ENCODE results near the gene DOCK11. TPM values are rescaled to one million over a fixed set of nuclear protein-coding genes. Genes with fewer than 3 reads are reported as not detected.

Gene DOCK11
- polyA plus RNA-seq, 1 donor from 2014 or later, result 37.2 TPM

DNA sequence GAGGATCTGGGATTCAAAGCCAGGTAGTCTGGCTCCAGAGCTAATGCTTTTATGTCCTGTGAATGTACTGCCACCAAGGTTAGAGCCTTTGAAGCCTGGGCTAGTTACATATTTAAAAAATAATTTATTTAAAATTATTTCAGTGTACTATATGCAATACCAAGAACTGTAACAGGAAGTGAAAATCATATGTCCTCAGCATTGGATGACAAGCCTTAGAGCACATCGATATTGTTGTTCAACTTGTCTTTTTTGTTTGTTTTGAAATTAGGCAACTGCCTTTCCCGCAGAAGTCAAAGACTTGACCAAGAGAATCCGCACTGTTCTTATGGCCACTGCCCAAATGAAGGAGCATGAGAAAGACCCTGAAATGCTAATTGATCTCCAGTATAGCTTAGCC lies 158.7 kb downstream of the DOCK11 start:
- H4K20me1 ChIP-seq (ENCODE audit: insufficient read depth), result no peaks in the 10 kb centered on the region
- H2AFZ ChIP-seq (ENCODE audit: low read depth, low read length), result no peak overlapping the region
- no peak for TF ChIP-seq MXI1 (conservative IDR thresholded peaks at IDR 0.05; ENCODE audit: poor library complexity, severe bottlenecking)
- TF ChIP-seq, protein P1, sequence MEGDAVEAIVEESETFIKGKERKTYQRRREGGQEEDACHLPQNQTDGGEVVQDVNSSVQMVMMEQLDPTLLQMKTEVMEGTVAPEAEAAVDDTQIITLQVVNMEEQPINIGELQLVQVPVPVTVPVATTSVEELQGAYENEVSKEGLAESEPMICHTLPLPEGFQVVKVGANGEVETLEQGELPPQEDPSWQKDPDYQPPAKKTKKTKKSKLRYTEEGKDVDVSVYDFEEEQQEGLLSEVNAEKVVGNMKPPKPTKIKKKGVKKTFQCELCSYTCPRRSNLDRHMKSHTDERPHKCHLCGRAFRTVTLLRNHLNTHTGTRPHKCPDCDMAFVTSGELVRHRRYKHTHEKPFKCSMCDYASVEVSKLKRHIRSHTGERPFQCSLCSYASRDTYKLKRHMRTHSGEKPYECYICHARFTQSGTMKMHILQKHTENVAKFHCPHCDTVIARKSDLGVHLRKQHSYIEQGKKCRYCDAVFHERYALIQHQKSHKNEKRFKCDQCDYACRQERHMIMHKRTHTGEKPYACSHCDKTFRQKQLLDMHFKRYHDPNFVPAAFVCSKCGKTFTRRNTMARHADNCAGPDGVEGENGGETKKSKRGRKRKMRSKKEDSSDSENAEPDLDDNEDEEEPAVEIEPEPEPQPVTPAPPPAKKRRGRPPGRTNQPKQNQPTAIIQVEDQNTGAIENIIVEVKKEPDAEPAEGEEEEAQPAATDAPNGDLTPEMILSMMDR (IDR thresholded peaks at IDR 0.05; ENCODE audit: poor library complexity, severe bottlenecking), result no peak
- no peak for TF ChIP-seq EZH2 (IDR thresholded peaks at IDR 0.05; ENCODE audit: borderline replicate concordance, insufficient read depth, low read length, poor library complexity, severe bottlenecking)
- no peak for TF ChIP-seq RAD21 (conservative IDR thresholded peaks at IDR 0.05)
- no peak for TF ChIP-seq SMC3 (conservative IDR thresholded peaks at IDR 0.05; ENCODE audit: poor library complexity)
- TF ChIP-seq, protein P2, sequence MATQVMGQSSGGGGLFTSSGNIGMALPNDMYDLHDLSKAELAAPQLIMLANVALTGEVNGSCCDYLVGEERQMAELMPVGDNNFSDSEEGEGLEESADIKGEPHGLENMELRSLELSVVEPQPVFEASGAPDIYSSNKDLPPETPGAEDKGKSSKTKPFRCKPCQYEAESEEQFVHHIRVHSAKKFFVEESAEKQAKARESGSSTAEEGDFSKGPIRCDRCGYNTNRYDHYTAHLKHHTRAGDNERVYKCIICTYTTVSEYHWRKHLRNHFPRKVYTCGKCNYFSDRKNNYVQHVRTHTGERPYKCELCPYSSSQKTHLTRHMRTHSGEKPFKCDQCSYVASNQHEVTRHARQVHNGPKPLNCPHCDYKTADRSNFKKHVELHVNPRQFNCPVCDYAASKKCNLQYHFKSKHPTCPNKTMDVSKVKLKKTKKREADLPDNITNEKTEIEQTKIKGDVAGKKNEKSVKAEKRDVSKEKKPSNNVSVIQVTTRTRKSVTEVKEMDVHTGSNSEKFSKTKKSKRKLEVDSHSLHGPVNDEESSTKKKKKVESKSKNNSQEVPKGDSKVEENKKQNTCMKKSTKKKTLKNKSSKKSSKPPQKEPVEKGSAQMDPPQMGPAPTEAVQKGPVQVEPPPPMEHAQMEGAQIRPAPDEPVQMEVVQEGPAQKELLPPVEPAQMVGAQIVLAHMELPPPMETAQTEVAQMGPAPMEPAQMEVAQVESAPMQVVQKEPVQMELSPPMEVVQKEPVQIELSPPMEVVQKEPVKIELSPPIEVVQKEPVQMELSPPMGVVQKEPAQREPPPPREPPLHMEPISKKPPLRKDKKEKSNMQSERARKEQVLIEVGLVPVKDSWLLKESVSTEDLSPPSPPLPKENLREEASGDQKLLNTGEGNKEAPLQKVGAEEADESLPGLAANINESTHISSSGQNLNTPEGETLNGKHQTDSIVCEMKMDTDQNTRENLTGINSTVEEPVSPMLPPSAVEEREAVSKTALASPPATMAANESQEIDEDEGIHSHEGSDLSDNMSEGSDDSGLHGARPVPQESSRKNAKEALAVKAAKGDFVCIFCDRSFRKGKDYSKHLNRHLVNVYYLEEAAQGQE (IDR thresholded peaks at IDR 0.05; ENCODE audit: borderline replicate concordance), result no peak
- TF ChIP-seq POLR2AphosphoS5 (IDR thresholded peaks at IDR 0.05), result no peak
- TF ChIP-seq TAF1 (IDR thresholded peaks at IDR 0.05; ENCODE audit: low read depth), result no peak
- no peak for TF ChIP-seq EP300 (conservative IDR thresholded peaks at IDR 0.05; ENCODE audit: poor library complexity, severe bottlenecking)
- no peaks in the 10 kb centered on the region for H3K79me2 ChIP-seq (replicated peaks; ENCODE audit: insufficient read depth, low read length)
- no peaks in the 10 kb centered on the region for H3K36me3 ChIP-seq (ENCODE audit: insufficient read depth, low read length)
- H3K4me2 ChIP-seq (ENCODE audit: low read length), result no peak overlapping the region
- H3K9me3 ChIP-seq (ENCODE audit: low read length), result no peaks in the 10 kb centered on the region
- no peak overlapping the region for H3K27ac ChIP-seq (ENCODE audit: low read length)
- H3K4me3 ChIP-seq (ENCODE audit: low read length), result no peak overlapping the region
- H3F3A ChIP-seq (ENCODE audit: insufficient read depth, low read length, poor library complexity, severe bottlenecking), result no peaks in the 10 kb centered on the region
- no peak overlapping the region for H3K9ac ChIP-seq (ENCODE audit: low read length)
- no peaks in the 10 kb centered on the region for H3K9me2 ChIP-seq (ENCODE audit: insufficient read depth, low read length)
- no peaks in the 10 kb centered on the region for H3K27me3 ChIP-seq (ENCODE audit: insufficient read depth, low read depth, low read length)

DNA sequence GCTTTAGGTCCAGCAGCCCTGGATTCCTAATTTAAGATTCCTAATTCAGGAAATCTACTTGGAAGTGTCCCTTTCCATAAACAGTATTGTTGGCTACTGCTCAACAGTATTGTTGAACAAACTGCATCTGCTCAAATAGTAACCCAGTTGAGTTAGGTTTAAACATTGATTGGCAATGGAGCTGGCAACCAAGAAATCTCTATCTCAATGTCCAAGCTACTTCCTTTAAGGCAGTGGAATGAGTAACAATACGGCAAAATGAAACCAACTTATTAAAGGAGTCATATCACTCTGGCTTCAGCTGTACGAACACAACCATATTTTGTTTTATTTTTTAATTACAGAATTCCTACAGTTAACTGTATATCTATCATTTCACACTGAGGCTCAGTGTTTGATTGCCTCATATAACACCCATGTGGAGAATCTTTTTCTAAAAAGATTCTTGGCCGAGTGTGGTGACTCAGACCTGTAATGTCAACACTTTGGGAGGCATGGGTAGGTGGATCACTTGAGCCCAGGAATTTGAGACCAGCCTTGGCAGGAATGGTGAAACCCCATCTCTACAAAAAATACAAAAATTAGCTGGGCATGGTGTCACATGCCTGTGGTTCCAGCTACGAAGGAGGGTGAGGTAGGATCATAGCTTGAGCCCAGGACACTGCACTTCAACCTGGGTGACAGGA lies 160.1 kb downstream of the DOCK11 start:
- no peaks in the 10 kb centered on the region for H4K20me1 ChIP-seq (ENCODE audit: insufficient read depth)
- TF ChIP-seq TAF1 (IDR thresholded peaks at IDR 0.05; ENCODE audit: low read depth) (no peak), RAD21 (conservative IDR thresholded peaks at IDR 0.05) (no peak), POLR2AphosphoS5 (IDR thresholded peaks at IDR 0.05) (no peak), EP300 (conservative IDR thresholded peaks at IDR 0.05; ENCODE audit: poor library complexity, severe bottlenecking) (no peak), EZH2 (IDR thresholded peaks at IDR 0.05; ENCODE audit: borderline replicate concordance, insufficient read depth, low read length, poor library complexity, severe bottlenecking) (no peak), MXI1 (conservative IDR thresholded peaks at IDR 0.05; ENCODE audit: poor library complexity, severe bottlenecking) (no peak), SMC3 (conservative IDR thresholded peaks at IDR 0.05; ENCODE audit: poor library complexity) (no peak)
- TF ChIP-seq, protein P2 (IDR thresholded peaks at IDR 0.05; ENCODE audit: borderline replicate concordance), result no peak
- TF ChIP-seq, protein P1 (IDR thresholded peaks at IDR 0.05; ENCODE audit: poor library complexity, severe bottlenecking), result no peak
- no peak overlapping the region for H2AFZ ChIP-seq (ENCODE audit: low read depth, low read length)
- no peak overlapping the region for H3K9ac ChIP-seq (ENCODE audit: low read length)
- H3K36me3 ChIP-seq (ENCODE audit: insufficient read depth, low read length), result no peaks in the 10 kb centered on the region
- no peaks in the 10 kb centered on the region for H3K79me2 ChIP-seq (replicated peaks; ENCODE audit: insufficient read depth, low read length)
- H3F3A ChIP-seq (ENCODE audit: insufficient read depth, low read length, poor library complexity, severe bottlenecking), result no peaks in the 10 kb centered on the region
- H3K4me3 ChIP-seq (ENCODE audit: low read length), result no peak overlapping the region
- H3K27me3 ChIP-seq (ENCODE audit: insufficient read depth, low read depth, low read length), result no peaks in the 10 kb centered on the region
- H3K9me3 ChIP-seq (ENCODE audit: low read length), result no peaks in the 10 kb centered on the region
- no peaks in the 10 kb centered on the region for H3K9me2 ChIP-seq (ENCODE audit: insufficient read depth, low read length)
- H3K4me2 ChIP-seq (ENCODE audit: low read length), result no peak overlapping the region
- no peak overlapping the region for H3K27ac ChIP-seq (ENCODE audit: low read length)

Data from neural cell (in vitro differentiated cells).